ENCODE measurements around the gene PCK2.

DNA sequence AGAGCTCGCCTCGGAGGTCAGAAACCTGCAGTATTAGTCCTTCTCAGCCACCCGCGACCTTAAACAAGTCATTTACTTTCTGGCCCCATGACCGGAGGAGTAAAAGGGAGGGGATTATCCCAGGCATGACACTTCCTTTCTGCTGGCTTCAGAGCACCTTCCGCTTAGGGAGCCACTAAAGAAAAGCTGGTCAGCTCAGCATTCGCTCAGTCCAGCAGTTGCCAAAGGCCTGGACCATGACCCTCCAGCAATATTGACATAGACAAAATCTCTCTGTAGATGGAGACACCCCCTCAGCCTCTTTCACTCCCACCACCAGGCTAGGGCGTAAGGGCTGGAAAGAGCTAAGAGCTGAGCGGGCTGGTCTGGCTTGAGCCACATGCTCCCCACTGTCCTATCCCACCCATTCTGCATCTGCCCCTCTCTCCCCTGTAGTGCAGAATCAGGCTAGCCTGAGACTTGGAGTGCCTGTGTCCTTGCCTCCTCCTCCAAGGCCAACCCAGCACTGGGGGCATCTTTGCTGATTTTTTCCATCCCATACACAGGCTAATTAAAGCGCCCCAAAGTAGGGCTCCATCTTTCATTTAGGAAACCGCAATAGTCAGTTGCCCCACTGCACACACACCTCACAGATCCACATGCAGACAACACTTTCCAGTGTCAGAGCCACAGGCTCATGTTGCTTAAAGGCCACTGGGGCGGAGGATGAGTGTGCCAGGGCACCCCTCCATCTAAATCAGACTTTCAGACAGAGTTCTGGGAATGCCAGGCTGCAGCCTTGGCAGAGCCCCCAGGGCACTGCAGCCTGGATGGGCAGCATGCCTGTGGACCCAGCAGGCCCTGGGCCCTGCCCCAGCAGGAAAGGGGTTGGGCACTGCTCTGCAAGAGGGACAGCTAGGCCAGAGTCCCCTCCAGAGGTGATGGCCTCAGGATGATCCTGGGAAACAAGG lies 26.7 kb upstream of the PCK2 start:
- TF ChIP-seq SP1 (IDR thresholded peaks at IDR 0.05; ENCODE audit: low read depth, low read length) (no peak), POLR2A (IDR thresholded peaks at IDR 0.05; ENCODE audit: control extremely low read depth in 1 of 2, low read depth in 2 of 2, low read length in 2 of 2) (no peak), HDAC2 (IDR thresholded peaks at IDR 0.05; ENCODE audit: borderline replicate concordance in 1 of 2, low read depth in 2 of 2, low read length in 2 of 2) (no peak), EZH2 (IDR thresholded peaks at IDR 0.05; ENCODE audit: low read depth, low read length, severe bottlenecking) (no peak)
- TF ChIP-seq, protein P1, sequence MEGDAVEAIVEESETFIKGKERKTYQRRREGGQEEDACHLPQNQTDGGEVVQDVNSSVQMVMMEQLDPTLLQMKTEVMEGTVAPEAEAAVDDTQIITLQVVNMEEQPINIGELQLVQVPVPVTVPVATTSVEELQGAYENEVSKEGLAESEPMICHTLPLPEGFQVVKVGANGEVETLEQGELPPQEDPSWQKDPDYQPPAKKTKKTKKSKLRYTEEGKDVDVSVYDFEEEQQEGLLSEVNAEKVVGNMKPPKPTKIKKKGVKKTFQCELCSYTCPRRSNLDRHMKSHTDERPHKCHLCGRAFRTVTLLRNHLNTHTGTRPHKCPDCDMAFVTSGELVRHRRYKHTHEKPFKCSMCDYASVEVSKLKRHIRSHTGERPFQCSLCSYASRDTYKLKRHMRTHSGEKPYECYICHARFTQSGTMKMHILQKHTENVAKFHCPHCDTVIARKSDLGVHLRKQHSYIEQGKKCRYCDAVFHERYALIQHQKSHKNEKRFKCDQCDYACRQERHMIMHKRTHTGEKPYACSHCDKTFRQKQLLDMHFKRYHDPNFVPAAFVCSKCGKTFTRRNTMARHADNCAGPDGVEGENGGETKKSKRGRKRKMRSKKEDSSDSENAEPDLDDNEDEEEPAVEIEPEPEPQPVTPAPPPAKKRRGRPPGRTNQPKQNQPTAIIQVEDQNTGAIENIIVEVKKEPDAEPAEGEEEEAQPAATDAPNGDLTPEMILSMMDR (IDR thresholded peaks at IDR 0.05; ENCODE audit: control extremely low read depth in 1 of 3, insufficient read depth in 1 of 3, low read depth in 1 of 3, low read length in 3 of 3) = no peak

All from H1 (cell line).